Measurements from ENCODE around the gene PIGK.

Gene PIGK

DNA sequence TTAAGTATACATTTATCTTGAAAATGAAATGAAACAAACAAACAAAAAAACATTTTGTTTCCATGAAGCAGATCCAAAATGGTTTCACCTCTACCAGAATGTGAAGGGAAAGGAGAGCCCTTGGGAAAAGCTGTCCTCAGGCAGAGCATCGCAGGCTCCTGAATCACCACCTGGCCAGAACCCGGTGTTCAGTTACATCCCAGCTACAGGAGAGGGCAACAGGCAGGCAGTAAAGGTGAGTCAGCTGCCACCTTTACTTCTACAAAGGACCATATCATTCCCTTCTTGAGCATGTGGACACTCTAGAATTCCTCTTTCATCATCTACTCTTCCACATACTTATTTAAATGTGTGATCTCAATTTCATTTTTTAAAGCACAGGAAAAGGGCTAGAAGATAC is 151.2 kb downstream of the PIGK start:
- H3K27ac Mint-ChIP-seq = no peak overlapping the region
- H3K4me1 Mint-ChIP-seq = no peaks in the 10 kb centered on the region
- no peaks in the 10 kb centered on the region for H3K27me3 Mint-ChIP-seq (ENCODE audit: low read depth, poor library complexity)
- no peak overlapping the region for H3K4me3 Mint-ChIP-seq
- H3K9me3 Mint-ChIP-seq = peaks cover under 1% of the 10 kb centered on the region
- DNase-seq = no peak
- peaks cover 4% of the 10 kb centered on the region for H3K36me3 Mint-ChIP-seq (ENCODE audit: low read depth)
- TF ChIP-seq, protein P1, sequence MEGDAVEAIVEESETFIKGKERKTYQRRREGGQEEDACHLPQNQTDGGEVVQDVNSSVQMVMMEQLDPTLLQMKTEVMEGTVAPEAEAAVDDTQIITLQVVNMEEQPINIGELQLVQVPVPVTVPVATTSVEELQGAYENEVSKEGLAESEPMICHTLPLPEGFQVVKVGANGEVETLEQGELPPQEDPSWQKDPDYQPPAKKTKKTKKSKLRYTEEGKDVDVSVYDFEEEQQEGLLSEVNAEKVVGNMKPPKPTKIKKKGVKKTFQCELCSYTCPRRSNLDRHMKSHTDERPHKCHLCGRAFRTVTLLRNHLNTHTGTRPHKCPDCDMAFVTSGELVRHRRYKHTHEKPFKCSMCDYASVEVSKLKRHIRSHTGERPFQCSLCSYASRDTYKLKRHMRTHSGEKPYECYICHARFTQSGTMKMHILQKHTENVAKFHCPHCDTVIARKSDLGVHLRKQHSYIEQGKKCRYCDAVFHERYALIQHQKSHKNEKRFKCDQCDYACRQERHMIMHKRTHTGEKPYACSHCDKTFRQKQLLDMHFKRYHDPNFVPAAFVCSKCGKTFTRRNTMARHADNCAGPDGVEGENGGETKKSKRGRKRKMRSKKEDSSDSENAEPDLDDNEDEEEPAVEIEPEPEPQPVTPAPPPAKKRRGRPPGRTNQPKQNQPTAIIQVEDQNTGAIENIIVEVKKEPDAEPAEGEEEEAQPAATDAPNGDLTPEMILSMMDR (IDR thresholded peaks at IDR 0.05) = no peak

DNA sequence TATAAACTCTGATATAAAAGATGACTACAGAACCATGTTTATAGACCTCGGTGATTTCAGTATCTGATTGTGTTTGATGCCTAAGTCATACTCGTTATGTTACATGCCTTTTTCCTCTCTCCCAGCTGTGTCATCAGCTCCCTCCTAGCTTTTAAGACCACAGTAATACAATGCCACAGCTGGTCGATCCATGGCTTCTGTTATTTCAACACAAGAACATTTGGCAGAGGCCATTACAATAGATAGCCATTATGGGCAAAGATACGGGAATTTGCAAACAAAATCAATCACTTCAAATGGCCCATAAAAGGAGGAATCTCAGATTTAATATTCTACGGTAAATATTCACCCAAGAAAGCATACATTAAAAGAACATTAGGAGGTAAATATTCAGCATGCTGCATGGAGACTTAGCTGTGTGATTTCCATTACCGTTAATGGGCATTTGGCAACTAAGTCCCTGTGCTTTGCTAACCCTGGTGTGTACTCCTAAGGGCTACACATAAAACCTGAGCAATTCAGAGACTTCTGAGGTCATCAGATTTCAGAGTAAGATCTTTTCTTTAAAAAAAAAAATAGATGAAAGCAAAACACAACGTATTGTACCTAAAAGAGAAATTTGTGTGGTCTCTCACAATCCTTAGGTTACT is 153.4 kb downstream of the PIGK start:
- Mint-ChIP-seq H3K27me3 (ENCODE audit: low read depth, poor library complexity) (no peaks in the 10 kb centered on the region), H3K27ac (no peak overlapping the region), H3K36me3 (ENCODE audit: low read depth) (peaks cover 4% of the 10 kb centered on the region), H3K4me3 (no peak overlapping the region), H3K4me1 (no peaks in the 10 kb centered on the region), H3K9me3 (no peaks in the 10 kb centered on the region)
- TF ChIP-seq, protein P1 (IDR thresholded peaks at IDR 0.05) = no peak
- DNase-seq = no peak

DNA sequence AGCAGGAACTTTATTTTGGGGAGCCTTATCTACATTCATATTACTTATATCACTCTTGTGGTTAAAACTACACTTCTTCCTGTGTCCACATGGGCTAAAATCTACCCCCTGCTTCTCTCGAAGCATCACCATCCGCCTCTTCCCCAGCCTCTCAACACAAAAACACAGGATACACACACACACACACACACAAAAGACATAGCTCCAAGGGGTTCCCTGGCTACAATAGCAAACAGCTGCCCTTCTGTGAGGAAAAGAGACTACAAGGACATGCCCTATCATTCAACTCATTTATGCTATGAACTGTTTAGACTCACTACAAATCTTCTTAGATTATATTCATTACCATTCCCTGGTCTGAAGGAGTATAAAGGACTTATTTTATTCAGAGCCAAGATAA is 155.0 kb downstream of the PIGK start:
- peaks cover 6% of the 10 kb centered on the region for H3K4me1 Mint-ChIP-seq
- TF ChIP-seq, protein P1 (IDR thresholded peaks at IDR 0.05) = no peak
- DNase-seq = no peak
- H3K27me3 Mint-ChIP-seq (ENCODE audit: low read depth, poor library complexity) = peaks cover 3% of the 10 kb centered on the region
- peaks cover 4% of the 10 kb centered on the region for H3K36me3 Mint-ChIP-seq (ENCODE audit: low read depth)
- H3K9me3 Mint-ChIP-seq = no peaks in the 10 kb centered on the region
- no peak overlapping the region for H3K27ac Mint-ChIP-seq
- no peak overlapping the region for H3K4me3 Mint-ChIP-seq

DNA sequence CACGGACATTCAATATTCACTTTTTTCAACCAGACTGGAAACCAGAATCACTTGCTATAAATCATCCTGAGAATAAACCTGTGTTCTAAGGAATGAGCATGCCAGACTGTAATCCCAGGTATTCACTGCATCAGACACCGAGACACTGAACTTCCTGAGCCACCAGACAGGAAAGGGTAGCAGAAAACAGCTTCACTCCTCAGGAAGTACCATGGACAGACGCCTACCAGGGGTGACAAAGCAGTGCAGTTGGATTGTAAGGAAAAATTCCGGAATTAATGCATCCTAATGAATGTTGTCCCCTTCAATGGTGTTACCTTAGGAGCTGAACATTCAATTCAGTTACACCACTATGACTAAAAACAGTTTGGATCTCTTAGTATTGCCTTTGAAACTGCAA is 156.1 kb downstream of the PIGK start:
- no peak for DNase-seq
- H3K4me3 Mint-ChIP-seq = no peak overlapping the region
- H3K27ac Mint-ChIP-seq = no peak overlapping the region
- no peaks in the 10 kb centered on the region for H3K9me3 Mint-ChIP-seq
- H3K36me3 Mint-ChIP-seq (ENCODE audit: low read depth) = peaks cover 4% of the 10 kb centered on the region
- peaks cover 3% of the 10 kb centered on the region for H3K27me3 Mint-ChIP-seq (ENCODE audit: low read depth, poor library complexity)
- H3K4me1 Mint-ChIP-seq = peaks cover 10% of the 10 kb centered on the region
- TF ChIP-seq, protein P1 (IDR thresholded peaks at IDR 0.05) = no peak

DNA sequence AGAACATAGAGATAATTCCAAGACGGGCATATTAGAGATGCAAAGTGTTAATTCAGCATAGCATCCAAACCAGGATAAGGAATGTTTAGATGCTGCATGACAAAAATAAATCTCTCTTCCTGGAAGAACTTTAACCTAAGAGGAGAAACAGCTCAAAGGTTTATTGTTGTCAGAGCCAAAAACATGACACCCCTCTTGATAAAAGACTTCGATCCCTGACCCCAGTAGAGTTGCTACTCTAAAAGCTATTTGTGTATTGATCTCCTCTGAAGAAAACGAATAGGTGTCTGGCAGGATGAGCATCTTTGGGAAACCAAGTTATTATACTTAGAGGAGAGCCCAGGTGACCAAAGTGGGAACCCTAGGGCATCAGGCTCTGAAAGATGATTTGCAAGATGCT is 158.1 kb downstream of the PIGK start:
- Mint-ChIP-seq H3K4me1 (peaks cover 10% of the 10 kb centered on the region), H3K27ac (no peak overlapping the region)
- TF ChIP-seq, protein P1 (IDR thresholded peaks at IDR 0.05) = no peak

DNA sequence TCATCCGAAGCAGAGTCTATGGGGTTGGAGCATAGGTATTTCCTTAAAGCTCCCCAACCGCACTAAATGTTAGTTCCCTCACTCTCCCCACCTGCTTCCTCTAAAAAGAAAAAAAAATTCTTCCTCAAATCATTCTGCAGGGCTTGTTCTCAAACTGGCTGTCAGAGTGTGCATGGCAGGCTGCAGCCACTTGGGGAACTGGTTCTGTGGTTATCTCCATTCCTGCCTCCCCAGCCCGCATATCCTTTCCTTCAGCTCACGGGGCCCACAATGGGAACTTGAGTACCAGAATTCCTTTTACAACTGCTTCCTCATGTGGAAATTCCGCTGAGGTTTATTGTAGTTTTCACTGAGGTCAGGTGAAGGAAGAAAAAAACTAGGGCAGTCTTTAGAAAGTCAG is 159.2 kb downstream of the PIGK start:
- TF ChIP-seq, protein P1 (IDR thresholded peaks at IDR 0.05) = no peak
- Mint-ChIP-seq H3K4me1 (peaks cover 10% of the 10 kb centered on the region), H3K27me3 (ENCODE audit: low read depth, poor library complexity) (peaks cover 6% of the 10 kb centered on the region), H3K4me3 (no peak overlapping the region), H3K9me3 (no peaks in the 10 kb centered on the region), H3K36me3 (ENCODE audit: low read depth) (peaks cover 8% of the 10 kb centered on the region), H3K27ac (no peak overlapping the region)
- DNase-seq = no peak

More for the DNA sequence above, 158.1 kb downstream of the PIGK start:
- Mint-ChIP-seq H3K9me3 (no peaks in the 10 kb centered on the region), H3K4me3 (no peak overlapping the region), H3K36me3 (ENCODE audit: low read depth) (peaks cover 4% of the 10 kb centered on the region), H3K27me3 (ENCODE audit: low read depth, poor library complexity) (peaks cover 6% of the 10 kb centered on the region)
- DNase-seq = no peak

All from nephron progenitor cell (in vitro differentiated cells).